ENCODE measurements around the gene FNDC5. TPM values are rescaled to one million over a fixed set of nuclear protein-coding genes. Genes with fewer than 3 reads are reported as not detected.

The FNDC5 gene
- total and polyA plus RNA-seq, 2 of the 13 experiments (the other 11 are each of a cell fraction or from before 2014, with no cell fraction given) = 1.4 to 3.1 TPM

- TF ChIP-seq, protein P1, sequence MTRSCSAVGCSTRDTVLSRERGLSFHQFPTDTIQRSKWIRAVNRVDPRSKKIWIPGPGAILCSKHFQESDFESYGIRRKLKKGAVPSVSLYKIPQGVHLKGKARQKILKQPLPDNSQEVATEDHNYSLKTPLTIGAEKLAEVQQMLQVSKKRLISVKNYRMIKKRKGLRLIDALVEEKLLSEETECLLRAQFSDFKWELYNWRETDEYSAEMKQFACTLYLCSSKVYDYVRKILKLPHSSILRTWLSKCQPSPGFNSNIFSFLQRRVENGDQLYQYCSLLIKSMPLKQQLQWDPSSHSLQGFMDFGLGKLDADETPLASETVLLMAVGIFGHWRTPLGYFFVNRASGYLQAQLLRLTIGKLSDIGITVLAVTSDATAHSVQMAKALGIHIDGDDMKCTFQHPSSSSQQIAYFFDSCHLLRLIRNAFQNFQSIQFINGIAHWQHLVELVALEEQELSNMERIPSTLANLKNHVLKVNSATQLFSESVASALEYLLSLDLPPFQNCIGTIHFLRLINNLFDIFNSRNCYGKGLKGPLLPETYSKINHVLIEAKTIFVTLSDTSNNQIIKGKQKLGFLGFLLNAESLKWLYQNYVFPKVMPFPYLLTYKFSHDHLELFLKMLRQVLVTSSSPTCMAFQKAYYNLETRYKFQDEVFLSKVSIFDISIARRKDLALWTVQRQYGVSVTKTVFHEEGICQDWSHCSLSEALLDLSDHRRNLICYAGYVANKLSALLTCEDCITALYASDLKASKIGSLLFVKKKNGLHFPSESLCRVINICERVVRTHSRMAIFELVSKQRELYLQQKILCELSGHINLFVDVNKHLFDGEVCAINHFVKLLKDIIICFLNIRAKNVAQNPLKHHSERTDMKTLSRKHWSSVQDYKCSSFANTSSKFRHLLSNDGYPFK (CRISPR knock-in tag; IDR thresholded peaks at IDR 0.05; ENCODE audit: borderline replicate concordance) = peak; percentile 83; the same call in 1 of the 2 replicates
- TF ChIP-seq BORCS8-MEF2B (CRISPR knock-in tag; IDR thresholded peaks at IDR 0.05) (peak; percentile 99), RARA (CRISPR knock-in tag; IDR thresholded peaks at IDR 0.05) (peak; percentile 80), MAF1 (CRISPR knock-in tag; IDR thresholded peaks at IDR 0.05; ENCODE audit: borderline replicate concordance) (peak; percentile 98), HDAC1 (CRISPR knock-in tag; IDR thresholded peaks at IDR 0.05) (peak; percentile 84), FOXJ3 (CRISPR knock-in tag; IDR thresholded peaks at IDR 0.05; ENCODE audit: borderline replicate concordance) (no peak), MED13 (CRISPR knock-in tag; IDR thresholded peaks at IDR 0.05) (peak; percentile 98), MYC (CRISPR knock-in tag; IDR thresholded peaks at IDR 0.05; ENCODE audit: borderline replicate concordance) (peak; percentile 79; the same call in 1 of the 2 replicates), EZH2 (conservative IDR thresholded peaks at IDR 0.05; ENCODE audit: low read depth, low read length) (no peak), ATF4 (CRISPR knock-in tag; IDR thresholded peaks at IDR 0.05) (peak in 1 of 2 experiments; percentile 72; a peak in 1 of 4 replicates), TCF7 (IDR thresholded peaks at IDR 0.05; ENCODE audit: low read depth) (no peak), ZNF839 (CRISPR knock-in tag; IDR thresholded peaks at IDR 0.05; ENCODE audit: borderline replicate concordance) (peak; percentile 89), NFKBIZ (CRISPR knock-in tag; IDR thresholded peaks at IDR 0.05) (peak; percentile 97), NR2F6 (IDR thresholded peaks at IDR 0.05) (no peak), NR2F6 (CRISPR knock-in tag; IDR thresholded peaks at IDR 0.05) (peak; percentile 70), ZNF567 (CRISPR knock-in tag; IDR thresholded peaks at IDR 0.05; ENCODE audit: borderline replicate concordance) (peak; percentile 63; the same call in 1 of the 2 replicates), SMAD1 (CRISPR knock-in tag; IDR thresholded peaks at IDR 0.05; ENCODE audit: borderline replicate concordance, low read depth) (no peak), ZNF354B (CRISPR knock-in tag; IDR thresholded peaks at IDR 0.05) (peak; percentile 81; the same call in 1 of the 2 replicates), ZUFSP (CRISPR knock-in tag; IDR thresholded peaks at IDR 0.05; ENCODE audit: borderline replicate concordance) (no peak), ZSCAN20 (CRISPR knock-in tag; IDR thresholded peaks at IDR 0.05; ENCODE audit: borderline replicate concordance) (peak; percentile 99), SRSF9 (IDR thresholded peaks at IDR 0.05; ENCODE audit: borderline replicate concordance, insufficient read depth, low read depth, low read length, poor library complexity, severe bottlenecking) (no peak), ZNF746 (CRISPR knock-in tag; IDR thresholded peaks at IDR 0.05) (peak; percentile 90)
Observed at GRCh38 chr1:32886004-32886827, 15.5 kb upstream of the FNDC5 start, which contains the start of gene HPCA (continued).
